Upper lobe of left lung (tissue), 4 donors: Measurements from ENCODE around the gene WLS.
"Not testable (repeated sequence)": the region's sequence is repeated elsewhere in the genome, so short reads cannot be mapped to it uniquely, and the experiment has no call there.

Source experiments
- EP300 ChIP-seq, 4 donors: sonication (generic); formaldehyde crosslinking; IDR thresholded peaks; one replicate each; pipeline ENCODE4 v1.5.1; 2017; ENCODE audit warnings: antibody characterized with exemption in 4 of 4, control low read depth in 2 of 4
- POLR2A ChIP-seq, 4 donors: fragments of 450-650 bp; IDR thresholded peaks; one replicate each; pipeline ENCODE4 v1.5.1; 2016 to 2017; ENCODE audit warnings: antibody characterized with exemption in 4 of 4, mild to moderate bottlenecking in 2 of 4
- TF ChIP-seq, protein P1 (sequence below), 6 experiments: fragments of 450-650 bp in 4 of 6; fragments of 200-600 bp in 2 of 6; sonication (generic) in 2 of 6; IDR thresholded peaks; one replicate each; pipeline ENCODE4 v1.5.1; 2016 to 2019; ENCODE audit warnings: antibody characterized with exemption in 6 of 6

DNA sequence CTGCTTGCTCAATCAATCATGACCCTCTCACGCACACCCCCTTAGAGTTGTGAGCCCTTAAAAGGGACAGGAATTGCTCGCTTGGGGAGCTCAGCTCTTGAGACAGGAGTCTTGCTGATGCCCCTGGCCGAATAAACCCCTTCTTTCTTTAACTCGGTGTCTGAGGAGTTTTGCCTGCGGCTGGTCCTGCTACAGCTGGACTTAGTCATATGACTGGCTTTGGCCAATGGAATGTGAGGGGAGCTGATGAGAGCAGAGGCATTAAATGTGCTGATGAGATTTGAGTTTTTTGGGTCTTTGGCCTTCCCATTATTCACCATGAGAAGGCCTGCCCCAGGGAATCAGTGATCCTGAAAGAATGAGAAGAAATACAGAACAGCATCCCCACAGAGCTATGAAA lies 24.5 kb upstream of the WLS start:
- TF ChIP-seq EP300, POLR2A (IDR thresholded peaks at IDR 0.05): not testable (repeated sequence)
- TF ChIP-seq, protein P1, sequence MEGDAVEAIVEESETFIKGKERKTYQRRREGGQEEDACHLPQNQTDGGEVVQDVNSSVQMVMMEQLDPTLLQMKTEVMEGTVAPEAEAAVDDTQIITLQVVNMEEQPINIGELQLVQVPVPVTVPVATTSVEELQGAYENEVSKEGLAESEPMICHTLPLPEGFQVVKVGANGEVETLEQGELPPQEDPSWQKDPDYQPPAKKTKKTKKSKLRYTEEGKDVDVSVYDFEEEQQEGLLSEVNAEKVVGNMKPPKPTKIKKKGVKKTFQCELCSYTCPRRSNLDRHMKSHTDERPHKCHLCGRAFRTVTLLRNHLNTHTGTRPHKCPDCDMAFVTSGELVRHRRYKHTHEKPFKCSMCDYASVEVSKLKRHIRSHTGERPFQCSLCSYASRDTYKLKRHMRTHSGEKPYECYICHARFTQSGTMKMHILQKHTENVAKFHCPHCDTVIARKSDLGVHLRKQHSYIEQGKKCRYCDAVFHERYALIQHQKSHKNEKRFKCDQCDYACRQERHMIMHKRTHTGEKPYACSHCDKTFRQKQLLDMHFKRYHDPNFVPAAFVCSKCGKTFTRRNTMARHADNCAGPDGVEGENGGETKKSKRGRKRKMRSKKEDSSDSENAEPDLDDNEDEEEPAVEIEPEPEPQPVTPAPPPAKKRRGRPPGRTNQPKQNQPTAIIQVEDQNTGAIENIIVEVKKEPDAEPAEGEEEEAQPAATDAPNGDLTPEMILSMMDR (IDR thresholded peaks at IDR 0.05): not testable (repeated sequence)
